B cell (primary cell): ENCODE measurements around the gene TCF15.

Experiments
- EZH2 ChIP-seq: IDR thresholded peaks from 2 replicates; pipeline ENCODE4 v1.6.1; 2012; ENCODE audit warnings: borderline replicate concordance, low read depth, mild to moderate bottlenecking, moderate library complexity, low read length; ENCODE audit not compliant: insufficient read depth, poor library complexity, severe bottlenecking
- TF ChIP-seq, protein P1 (sequence below): fragments of 200-600 bp; IDR thresholded peaks from one replicate; pipeline ENCODE4 v1.8.0; 2022; ENCODE audit warnings: antibody characterized with exemption, mild to moderate bottlenecking

DNA sequence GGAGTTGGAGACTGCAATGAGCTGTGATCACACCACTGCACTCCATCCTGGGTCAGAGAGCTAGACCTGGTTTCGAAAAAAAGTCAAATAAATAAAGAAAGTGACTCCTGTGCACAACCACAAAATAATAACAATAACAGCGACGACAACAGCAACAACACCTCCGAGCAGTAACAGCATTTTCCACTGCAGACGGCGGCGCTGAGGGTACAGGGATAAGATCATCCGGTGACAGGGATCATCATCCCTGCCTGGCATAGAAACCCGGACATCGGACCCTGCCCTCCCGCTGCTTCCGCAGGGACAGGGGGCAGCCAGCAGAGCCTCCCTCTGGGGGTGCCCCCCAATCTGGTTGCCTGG lies 31.4 kb upstream of the TCF15 start:
- TF ChIP-seq, protein P1, sequence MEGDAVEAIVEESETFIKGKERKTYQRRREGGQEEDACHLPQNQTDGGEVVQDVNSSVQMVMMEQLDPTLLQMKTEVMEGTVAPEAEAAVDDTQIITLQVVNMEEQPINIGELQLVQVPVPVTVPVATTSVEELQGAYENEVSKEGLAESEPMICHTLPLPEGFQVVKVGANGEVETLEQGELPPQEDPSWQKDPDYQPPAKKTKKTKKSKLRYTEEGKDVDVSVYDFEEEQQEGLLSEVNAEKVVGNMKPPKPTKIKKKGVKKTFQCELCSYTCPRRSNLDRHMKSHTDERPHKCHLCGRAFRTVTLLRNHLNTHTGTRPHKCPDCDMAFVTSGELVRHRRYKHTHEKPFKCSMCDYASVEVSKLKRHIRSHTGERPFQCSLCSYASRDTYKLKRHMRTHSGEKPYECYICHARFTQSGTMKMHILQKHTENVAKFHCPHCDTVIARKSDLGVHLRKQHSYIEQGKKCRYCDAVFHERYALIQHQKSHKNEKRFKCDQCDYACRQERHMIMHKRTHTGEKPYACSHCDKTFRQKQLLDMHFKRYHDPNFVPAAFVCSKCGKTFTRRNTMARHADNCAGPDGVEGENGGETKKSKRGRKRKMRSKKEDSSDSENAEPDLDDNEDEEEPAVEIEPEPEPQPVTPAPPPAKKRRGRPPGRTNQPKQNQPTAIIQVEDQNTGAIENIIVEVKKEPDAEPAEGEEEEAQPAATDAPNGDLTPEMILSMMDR, result no peak
- no peak for TF ChIP-seq EZH2
